PC-3 (cell line): Measurements from ENCODE around the gene CDHR3.

Source experiments
- EZH2 ChIP-seq: fragments of 300-600 bp; sonication (generic); IDR thresholded peaks from one replicate; pipeline ENCODE4 v1.6.1; 2017; ENCODE audit warnings: antibody characterized with exemption, mild to moderate bottlenecking, low read length; ENCODE audit not compliant: unreplicated experiment
- EZH2phosphoT487 ChIP-seq: fragments of 300-600 bp; sonication (generic); IDR thresholded peaks from 2 replicates; pipeline ENCODE4 v1.6.1; 2018; ENCODE audit warnings: mild to moderate bottlenecking, antibody characterized with exemption, low read length, borderline replicate concordance
- TF ChIP-seq, protein P1 (sequence below): fragments of 300-600 bp; sonication (generic); conservative IDR thresholded peaks from 2 replicates; pipeline ENCODE4 v1.5.1; 2017; ENCODE audit warnings: antibody characterized with exemption, low read depth, mild to moderate bottlenecking, low read length

DNA sequence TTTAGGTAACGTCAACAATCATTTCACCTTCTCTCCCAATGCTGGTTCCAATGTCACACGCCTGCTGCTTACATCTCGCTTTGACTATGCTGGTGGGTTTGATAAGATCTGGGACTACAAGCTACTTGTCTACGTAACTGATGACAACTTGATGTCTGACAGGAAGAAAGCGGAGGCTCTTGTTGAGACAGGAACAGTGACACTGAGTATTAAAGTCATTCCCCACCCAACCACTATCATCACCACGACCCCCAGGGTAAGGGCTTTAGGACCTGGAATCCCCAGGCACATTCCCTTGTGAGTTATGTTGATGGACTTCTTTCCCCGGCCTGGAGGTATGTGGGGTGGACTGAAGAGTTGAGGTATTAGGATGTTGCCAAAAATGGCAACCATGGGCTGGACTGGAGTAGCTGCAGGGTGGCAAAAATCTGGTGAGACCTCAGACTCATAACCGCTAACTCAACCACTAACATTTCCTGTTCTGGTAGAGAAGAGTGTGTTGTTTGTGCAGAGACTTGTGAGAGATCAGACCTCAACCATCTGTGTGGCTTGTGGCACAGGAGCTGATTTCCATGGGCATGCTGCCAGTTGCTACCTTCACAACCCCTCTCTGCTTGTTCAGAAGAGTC lies 59.2 kb downstream of the CDHR3 start:
- TF ChIP-seq, protein P1, sequence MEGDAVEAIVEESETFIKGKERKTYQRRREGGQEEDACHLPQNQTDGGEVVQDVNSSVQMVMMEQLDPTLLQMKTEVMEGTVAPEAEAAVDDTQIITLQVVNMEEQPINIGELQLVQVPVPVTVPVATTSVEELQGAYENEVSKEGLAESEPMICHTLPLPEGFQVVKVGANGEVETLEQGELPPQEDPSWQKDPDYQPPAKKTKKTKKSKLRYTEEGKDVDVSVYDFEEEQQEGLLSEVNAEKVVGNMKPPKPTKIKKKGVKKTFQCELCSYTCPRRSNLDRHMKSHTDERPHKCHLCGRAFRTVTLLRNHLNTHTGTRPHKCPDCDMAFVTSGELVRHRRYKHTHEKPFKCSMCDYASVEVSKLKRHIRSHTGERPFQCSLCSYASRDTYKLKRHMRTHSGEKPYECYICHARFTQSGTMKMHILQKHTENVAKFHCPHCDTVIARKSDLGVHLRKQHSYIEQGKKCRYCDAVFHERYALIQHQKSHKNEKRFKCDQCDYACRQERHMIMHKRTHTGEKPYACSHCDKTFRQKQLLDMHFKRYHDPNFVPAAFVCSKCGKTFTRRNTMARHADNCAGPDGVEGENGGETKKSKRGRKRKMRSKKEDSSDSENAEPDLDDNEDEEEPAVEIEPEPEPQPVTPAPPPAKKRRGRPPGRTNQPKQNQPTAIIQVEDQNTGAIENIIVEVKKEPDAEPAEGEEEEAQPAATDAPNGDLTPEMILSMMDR, result no peak
- TF ChIP-seq EZH2phosphoT487 (no peak), EZH2 (no peak)
